Measurements from ENCODE around the gene TIMM29.
"Not testable (repeated sequence)": the region's sequence is repeated elsewhere in the genome, so short reads cannot be mapped to it uniquely, and the experiment has no call there.

Gene TIMM29

GRCh38 chr19:10946958-10947657, 18.5 kb downstream of the TIMM29 start:
- DNase-seq, result peak; percentile 72

- no peak for DNase-seq
Observed at GRCh38 chr19:10952809-10953208, 24.2 kb downstream of the TIMM29 start.

GRCh38 chr19:10959277-10959968, 30.8 kb downstream of the TIMM29 start:
- not testable (repeated sequence) for DNase-seq

GRCh38 chr19:10960314-10961072, 31.9 kb downstream of the TIMM29 start, which contains the start of gene SMARCA4:
Gene SMARCA4, plus strand, starts transcription at chr19:10961030. Its CDS starts 23,122 bp downstream, at chr19:10984152.
- DNase-seq, result peak; percentile 85

GRCh38 chr19:10961073-10961860, 32.7 kb downstream of the TIMM29 start:
- peak; percentile 64 for DNase-seq

GRCh38 chr19:10962863-10963262, 34.3 kb downstream of the TIMM29 start:
- DNase-seq, result no peak

- no peak for DNase-seq
Observed at GRCh38 chr19:10963865-10964264, 35.3 kb downstream of the TIMM29 start.

- DNase-seq, result no peak
Observed at GRCh38 chr19:10964903-10965302, 36.3 kb downstream of the TIMM29 start.

GRCh38 chr19:10965398-10965797, 36.8 kb downstream of the TIMM29 start:
- no peak for DNase-seq

- no peak for DNase-seq
Observed at GRCh38 chr19:10966809-10967208, 38.2 kb downstream of the TIMM29 start.

- peak; percentile 30 for DNase-seq
Observed at GRCh38 chr19:10968527-10969135, 40.0 kb downstream of the TIMM29 start.

GRCh38 chr19:10971107-10971726, 42.6 kb downstream of the TIMM29 start:
- no peak for DNase-seq

GRCh38 chr19:10975374-10976130, 46.9 kb downstream of the TIMM29 start:
- no peak for DNase-seq

GRCh38 chr19:10976131-10976892, 47.7 kb downstream of the TIMM29 start:
- DNase-seq, result no peak

GRCh38 chr19:10977742-10978092, 49.1 kb downstream of the TIMM29 start:
- no peak for DNase-seq
